ENCODE data around the gene USP47.
A peak's percentile ranks its signal among the peaks of the same experiment; 100 is the strongest.

Gene USP47

GRCh38 chr11:11973361-11973800 is 131.6 kb downstream of the USP47 start:
- H3K27ac ChIP-seq: peak overlapping the region; percentile 75 to 97
- peak; percentile 92 for DNase-seq (ENCODE audit: low spot score)
- no peak overlapping the region for H3K4me3 ChIP-seq
- TF ChIP-seq CTCF (IDR thresholded peaks at IDR 0.05): no peak

- H3K27ac ChIP-seq: peak overlapping the region; percentile 75 to 97
- TF ChIP-seq CTCF (IDR thresholded peaks at IDR 0.05): no peak
These were observed 132.1 kb downstream of the USP47 start for GRCh38 chr11:11973866-11974265.

GRCh38 chr11:11975201-11976092 is 133.7 kb downstream of the USP47 start:
- TF ChIP-seq CTCF (IDR thresholded peaks at IDR 0.05): no peak
- DNase-seq (ENCODE audit: low spot score): peak; percentile 55
- no peak overlapping the region for H3K4me3 ChIP-seq
- peak overlapping the region; percentile 74 to 97 for H3K27ac ChIP-seq

More at GRCh38 chr11:11973866-11974265, 132.1 kb downstream of the USP47 start:
- peak; percentile 68 for DNase-seq (ENCODE audit: low spot score)
- H3K4me3 ChIP-seq: no peak overlapping the region

- peak; percentile 77 for DNase-seq (ENCODE audit: low spot score)
- Histone ChIP-seq H3K4me3 (peak overlapping the region; percentile 17), H3K27ac (peak overlapping the region; percentile 74 to 97)
- TF ChIP-seq CTCF (IDR thresholded peaks at IDR 0.05): no peak
These were observed 134.8 kb downstream of the USP47 start for GRCh38 chr11:11976481-11977127.

GRCh38 chr11:11977206-11977938 is 135.6 kb downstream of the USP47 start:
- DNase-seq (ENCODE audit: low spot score): peak; percentile 88
- Histone ChIP-seq H3K4me3 (peak overlapping the region; percentile 39), H3K27ac (peak overlapping the region; percentile 74 to 97)
- no peak for TF ChIP-seq CTCF (IDR thresholded peaks at IDR 0.05)

GRCh38 chr11:11978098-11978637 is 136.4 kb downstream of the USP47 start:
- DNase-seq (ENCODE audit: low spot score): no peak
- Histone ChIP-seq H3K4me3 (no peak overlapping the region), H3K27ac (peak overlapping the region; percentile 80 to 97)
- no peak for TF ChIP-seq CTCF (IDR thresholded peaks at IDR 0.05)
